ENCODE data around the gene NDUFB3.

GRCh38 chr2:201127570-201127969 lies 55.8 kb downstream of the NDUFB3 start:
- no peak; the same call in 1 of the 2 replicates for TF ChIP-seq POLR2AphosphoS5 (IDR thresholded peaks at IDR 0.05; ENCODE audit: low read depth)
- no peak for TF ChIP-seq CTCF (IDR thresholded peaks at IDR 0.05; ENCODE audit: insufficient read depth, low read length)
